OCI-LY1 (cell line): ENCODE measurements around the gene LYPD1.

Experiments used
- H2AFZ ChIP-seq: fragments of 200-600 bp; sonication (generic), shearing (Covaris generic); 2 replicates; pipeline ENCODE4 v1.6.0; 2014; ENCODE audit warnings: antibody characterized with exemption, mild to moderate bottlenecking, low read length
- H3F3A ChIP-seq: fragments of 200-600 bp; sonication (generic), shearing (Covaris generic); 2 replicates; pipeline ENCODE4 v1.6.0; 2014; ENCODE audit warnings: mild to moderate bottlenecking, antibody characterized with exemption, low read length, moderate library complexity; ENCODE audit not compliant: insufficient read depth
- H3K27ac ChIP-seq: fragments of 200-600 bp; sonication (generic); 2 replicates; pipeline ENCODE4 v1.5.1; 2014; ENCODE audit warnings: low read length, mixed run types, mild to moderate bottlenecking, low read depth; ENCODE audit not compliant: poor library complexity, severe bottlenecking
- H3K27me3 ChIP-seq: fragments of 200-600 bp; sonication (generic); 2 replicates; pipeline ENCODE4 v1.6.0; 2014; ENCODE audit warnings: antibody characterized with exemption, mild to moderate bottlenecking, low read length, moderate library complexity; ENCODE audit not compliant: insufficient read depth
- H3K36me3 ChIP-seq: fragments of 200-600 bp; sonication (generic); 2 replicates; pipeline ENCODE4 v1.6.1; 2014; ENCODE audit warnings: mild to moderate bottlenecking, antibody characterized with exemption, low read length, moderate library complexity, mixed read lengths; ENCODE audit not compliant: insufficient read depth
- H3K4me1 ChIP-seq: fragments of 200-600 bp; sonication (generic); 2 replicates; pipeline ENCODE4 v1.5.1; 2014; ENCODE audit warnings: mild to moderate bottlenecking, low read length, moderate library complexity; ENCODE audit not compliant: insufficient read depth, severe bottlenecking
- H3K4me2 ChIP-seq: fragments of 200-600 bp; sonication (generic), shearing (Covaris generic); 2 replicates; pipeline ENCODE4 v1.6.1; 2014; ENCODE audit warnings: low read length
- H3K4me3 ChIP-seq: fragments of 200-600 bp; sonication (generic); 2 replicates; pipeline ENCODE4 v1.5.1; 2014; ENCODE audit warnings: low read length, low read depth, mild to moderate bottlenecking, mixed read lengths; ENCODE audit not compliant: poor library complexity, severe bottlenecking
- H3K79me2 ChIP-seq: fragments of 200-600 bp; shearing (Covaris generic); 2 replicates; pipeline ENCODE4 v1.6.1; 2016; ENCODE audit warnings: mixed run types, low read length, mixed read lengths; ENCODE audit not compliant: insufficient read depth
- H3K9ac ChIP-seq: fragments of 200-600 bp; sonication (generic), shearing (Covaris generic); 2 replicates; pipeline ENCODE4 v1.6.1; 2014; ENCODE audit warnings: mild to moderate bottlenecking, low read length, mixed read lengths
- H3K9me2 ChIP-seq: fragments of 200-600 bp; sonication (generic), shearing (Covaris generic); 2 replicates; pipeline ENCODE4 v1.6.1; 2014; ENCODE audit warnings: low read depth, mild to moderate bottlenecking, low read length, mixed read lengths
- H3K9me3 ChIP-seq: fragments of 200-600 bp; shearing (Covaris generic); 2 replicates; pipeline ENCODE4 v1.6.1; 2014; ENCODE audit warnings: low read length, mixed read lengths
- H4K20me1 ChIP-seq: fragments of 200-600 bp; sonication (generic), shearing (Covaris generic); 2 replicates; pipeline ENCODE4 v1.6.0; 2016; ENCODE audit warnings: mild to moderate bottlenecking, low read length; ENCODE audit not compliant: insufficient read depth
- CTCF ChIP-seq: fragments of 200-600 bp; sonication (generic), shearing (Covaris generic); IDR thresholded peaks from 2 replicates; pipeline ENCODE4 v1.5.1; 2017; ENCODE audit warnings: mild to moderate bottlenecking, antibody characterized with exemption, low read length, moderate library complexity, mixed read lengths
- EZH2 ChIP-seq: fragments of 200-600 bp; sonication (generic), shearing (Covaris generic); IDR thresholded peaks from 2 replicates; pipeline ENCODE4 v1.8.0; 2017; ENCODE audit warnings: borderline replicate concordance, mixed run types, mild to moderate bottlenecking, antibody characterized with exemption, low read length, moderate library complexity, mixed read lengths

Gene LYPD1

GRCh38 chr2:132668189-132668823, 1.7 kb downstream of the LYPD1 start:
- Histone ChIP-seq H3K27me3 (no peaks in the 10 kb centered on the region), H3K79me2 (no peaks in the 10 kb centered on the region), H3K4me3 (no peak overlapping the region), H3K9me3 (no peaks in the 10 kb centered on the region), H3F3A (no peaks in the 10 kb centered on the region), H3K27ac (no peak overlapping the region), H4K20me1 (no peaks in the 10 kb centered on the region), H3K9ac (no peak overlapping the region), H3K9me2 (no peaks in the 10 kb centered on the region), H2AFZ (no peak overlapping the region), H3K4me2 (no peak overlapping the region), H3K4me1 (no peaks in the 10 kb centered on the region), H3K36me3 (no peaks in the 10 kb centered on the region)
- TF ChIP-seq CTCF, result no peak
- TF ChIP-seq EZH2, result no peak

- H3K36me3 ChIP-seq, result no peaks in the 10 kb centered on the region
- H3K4me3 ChIP-seq, result no peak overlapping the region
- H3F3A ChIP-seq, result no peaks in the 10 kb centered on the region
- no peak for TF ChIP-seq CTCF
- no peak for TF ChIP-seq EZH2
- no peak overlapping the region for H3K27ac ChIP-seq
- H3K27me3 ChIP-seq, result no peaks in the 10 kb centered on the region
- no peak overlapping the region for H3K4me2 ChIP-seq
- no peaks in the 10 kb centered on the region for H3K9me3 ChIP-seq
- no peaks in the 10 kb centered on the region for H3K79me2 ChIP-seq
- no peaks in the 10 kb centered on the region for H3K4me1 ChIP-seq
- no peaks in the 10 kb centered on the region for H3K9me2 ChIP-seq
- no peak overlapping the region for H2AFZ ChIP-seq
- no peak overlapping the region for H3K9ac ChIP-seq
- no peaks in the 10 kb centered on the region for H4K20me1 ChIP-seq
These were observed 2.3 kb downstream of the LYPD1 start for GRCh38 chr2:132667706-132668105.

GRCh38 chr2:132665401-132666140, 4.4 kb downstream of the LYPD1 start:
- no peak overlapping the region for H2AFZ ChIP-seq
- no peak overlapping the region for H3K4me3 ChIP-seq
- H3K4me2 ChIP-seq, result no peak overlapping the region
- H3K79me2 ChIP-seq, result no peaks in the 10 kb centered on the region
- no peak overlapping the region for H3K27ac ChIP-seq
- no peaks in the 10 kb centered on the region for H3K36me3 ChIP-seq
- no peaks in the 10 kb centered on the region for H3K9me2 ChIP-seq
- H4K20me1 ChIP-seq, result no peaks in the 10 kb centered on the region
- TF ChIP-seq EZH2 (no peak), CTCF (no peak)
- no peaks in the 10 kb centered on the region for H3F3A ChIP-seq
- H3K9ac ChIP-seq, result no peak overlapping the region
- H3K9me3 ChIP-seq, result no peaks in the 10 kb centered on the region
- no peaks in the 10 kb centered on the region for H3K27me3 ChIP-seq
- no peaks in the 10 kb centered on the region for H3K4me1 ChIP-seq
